Measurements from ENCODE around the gene GRK7.

Gene GRK7

GRCh38 chr3:141796081-141796888 lies 33.1 kb downstream of the GRK7 start:
- Histone ChIP-seq H3K9ac (ENCODE audit: low read length) (peak overlapping the region; percentile 62), H3K9me2 (ENCODE audit: low read depth, low read length) (no peaks in the 10 kb centered on the region), H3K4me1 (ENCODE audit: insufficient read depth, low read length, severe bottlenecking) (peaks cover 43% of the 10 kb centered on the region), H3K4me2 (ENCODE audit: low read length) (peak overlapping the region; percentile 61), H3K36me3 (ENCODE audit: insufficient read depth, low read length) (no peaks in the 10 kb centered on the region), H3K9me3 (ENCODE audit: low read length) (no peaks in the 10 kb centered on the region), H3K27ac (ENCODE audit: low read depth, low read length, poor library complexity, severe bottlenecking) (peak overlapping the region; percentile 94), H3F3A (ENCODE audit: insufficient read depth, low read length) (no peaks in the 10 kb centered on the region), H2AFZ (ENCODE audit: low read length) (peak overlapping the region; percentile 51; the same call in 1 of the 2 replicates), H3K27me3 (ENCODE audit: insufficient read depth, low read length) (no peaks in the 10 kb centered on the region), H4K20me1 (ENCODE audit: insufficient read depth, low read length) (no peaks in the 10 kb centered on the region), H3K79me2 (ENCODE audit: insufficient read depth, low read length) (no peaks in the 10 kb centered on the region), H3K4me3 (ENCODE audit: low read depth, low read length, poor library complexity, severe bottlenecking) (peak overlapping the region; percentile 38)
- TF ChIP-seq EZH2 (IDR thresholded peaks at IDR 0.05; ENCODE audit: borderline replicate concordance, low read length) = no peak

DNA sequence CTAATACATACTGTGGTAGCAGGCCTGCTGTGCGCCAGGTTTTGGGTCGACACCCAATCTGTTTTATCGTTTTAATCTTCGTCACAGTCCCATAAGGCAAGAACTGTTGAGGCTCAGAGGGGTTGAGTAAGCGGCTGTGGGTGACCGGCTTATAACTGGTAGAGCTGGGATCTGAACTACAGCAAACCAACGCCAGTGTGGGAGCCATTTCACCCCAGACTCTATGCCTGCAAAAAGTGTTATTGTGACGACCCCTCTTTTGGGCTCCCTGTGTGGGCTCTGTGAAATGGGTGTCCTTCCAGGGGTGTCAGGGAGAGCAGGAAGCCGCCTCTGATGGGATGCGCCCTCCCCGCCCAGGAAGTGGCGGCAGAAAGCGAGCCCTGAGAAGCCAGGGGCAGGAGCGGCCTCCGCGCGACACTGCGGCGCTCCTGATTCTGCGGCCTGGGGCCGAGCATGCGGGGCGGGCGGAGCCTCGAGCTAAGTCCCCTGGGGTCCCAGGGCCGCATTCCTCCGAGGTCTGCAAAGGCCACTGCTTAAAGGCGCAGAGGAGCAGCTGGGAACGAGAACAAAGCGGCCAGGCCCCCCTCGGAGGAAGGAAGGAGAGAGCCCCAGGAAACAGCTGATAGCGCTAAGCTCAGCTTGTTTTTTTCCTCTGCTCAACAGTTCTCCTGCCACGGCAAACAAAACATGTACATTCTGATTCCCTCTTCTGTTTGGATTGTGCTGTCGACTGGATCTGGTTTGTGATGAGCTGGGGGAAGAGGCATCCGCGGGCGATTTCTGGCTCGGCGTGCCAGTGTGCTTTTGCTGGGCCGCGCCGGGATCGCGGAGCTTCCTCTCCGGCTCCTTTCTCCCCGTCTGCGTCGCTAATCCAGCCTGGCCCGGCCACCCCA lies 33.9 kb downstream of the GRK7 start:
- Histone ChIP-seq H3K9me2 (ENCODE audit: low read depth, low read length) (no peaks in the 10 kb centered on the region), H4K20me1 (ENCODE audit: insufficient read depth, low read length) (no peaks in the 10 kb centered on the region), H3F3A (ENCODE audit: insufficient read depth, low read length) (no peaks in the 10 kb centered on the region), H3K9me3 (ENCODE audit: low read length) (no peaks in the 10 kb centered on the region), H3K79me2 (ENCODE audit: insufficient read depth, low read length) (no peaks in the 10 kb centered on the region), H3K36me3 (ENCODE audit: insufficient read depth, low read length) (no peaks in the 10 kb centered on the region), H3K27me3 (ENCODE audit: insufficient read depth, low read length) (no peaks in the 10 kb centered on the region), H2AFZ (ENCODE audit: low read length) (peak overlapping the region; percentile 51), H3K4me3 (ENCODE audit: low read depth, low read length, poor library complexity, severe bottlenecking) (peak overlapping the region; percentile 38), H3K4me2 (ENCODE audit: low read length) (peak overlapping the region; percentile 61), H3K9ac (ENCODE audit: low read length) (peak overlapping the region; percentile 62), H3K27ac (ENCODE audit: low read depth, low read length, poor library complexity, severe bottlenecking) (peak overlapping the region; percentile 94), H3K4me1 (ENCODE audit: insufficient read depth, low read length, severe bottlenecking) (peaks cover 43% of the 10 kb centered on the region)
- TF ChIP-seq EZH2 (IDR thresholded peaks at IDR 0.05; ENCODE audit: borderline replicate concordance, low read length) = no peak
- TF ChIP-seq CTCF (IDR thresholded peaks at IDR 0.05; ENCODE audit: low read length) = no peak

- Histone ChIP-seq H3K36me3 (ENCODE audit: insufficient read depth, low read length) (no peaks in the 10 kb centered on the region), H3K4me3 (ENCODE audit: low read depth, low read length, poor library complexity, severe bottlenecking) (peak overlapping the region; percentile 38), H3F3A (ENCODE audit: insufficient read depth, low read length) (no peaks in the 10 kb centered on the region), H3K79me2 (ENCODE audit: insufficient read depth, low read length) (no peaks in the 10 kb centered on the region), H3K4me2 (ENCODE audit: low read length) (peak overlapping the region; percentile 61), H3K9me2 (ENCODE audit: low read depth, low read length) (no peaks in the 10 kb centered on the region), H2AFZ (ENCODE audit: low read length) (peak overlapping the region; percentile 51; the same call in 1 of the 2 replicates), H3K9ac (ENCODE audit: low read length) (peak overlapping the region; percentile 62; the same call in 1 of the 2 replicates), H4K20me1 (ENCODE audit: insufficient read depth, low read length) (no peaks in the 10 kb centered on the region), H3K27me3 (ENCODE audit: insufficient read depth, low read length) (no peaks in the 10 kb centered on the region), H3K9me3 (ENCODE audit: low read length) (no peaks in the 10 kb centered on the region), H3K27ac (ENCODE audit: low read depth, low read length, poor library complexity, severe bottlenecking) (peak overlapping the region; percentile 94), H3K4me1 (ENCODE audit: insufficient read depth, low read length, severe bottlenecking) (peaks cover 43% of the 10 kb centered on the region)
- TF ChIP-seq CTCF (IDR thresholded peaks at IDR 0.05; ENCODE audit: low read length) = no peak
- no peak for TF ChIP-seq EZH2 (IDR thresholded peaks at IDR 0.05; ENCODE audit: borderline replicate concordance, low read length)
Observed at GRCh38 chr3:141797819-141798447, 34.7 kb downstream of the GRK7 start.

All from OCI-LY1 (cell line).